GM19463 (cell line): ENCODE results near the gene VPS9D1.
"Not testable (repeated sequence)": the region's sequence is repeated elsewhere in the genome, so short reads cannot be mapped to it uniquely, and the experiment has no call there.

Experiments used
- ATAC-seq: cut with Tn5 transposase; IDR thresholded peaks from one replicate; pipeline ENCODE4 v1.9.1; 2021; ENCODE audit warnings: mild to moderate bottlenecking, moderate library complexity; ENCODE audit not compliant: unreplicated experiment

Gene VPS9D1

GRCh38 chr16:89668790-89669158 is 51.9 kb downstream of the VPS9D1 start:
- no peak for ATAC-seq

- no peak for ATAC-seq
Observed at GRCh38 chr16:89667633-89668032, 53.1 kb downstream of the VPS9D1 start.

GRCh38 chr16:89667000-89667399 is 53.7 kb downstream of the VPS9D1 start:
- not testable (repeated sequence) for ATAC-seq

- ATAC-seq = not testable (repeated sequence)
Observed at GRCh38 chr16:89664238-89664637, 56.5 kb downstream of the VPS9D1 start.

GRCh38 chr16:89661215-89661614 is 59.5 kb downstream of the VPS9D1 start:
- no peak for ATAC-seq

GRCh38 chr16:89660146-89660545 is 60.6 kb downstream of the VPS9D1 start:
- ATAC-seq = no peak

GRCh38 chr16:89658221-89658879 is 62.3 kb downstream of the VPS9D1 start:
- no peak for ATAC-seq

- ATAC-seq = peak; percentile 92
Observed at GRCh38 chr16:89657442-89658220, 63.1 kb downstream of the VPS9D1 start, which contains the start of the genes CHMP1A and SPATA33. Gene CHMP1A (minus strand): TSS chr16:89657708. CDS start chr16:89657588, 120 bp downstream. Gene SPATA33 (plus strand): TSS chr16:89657836. CDS start chr16:89657912, 76 bp downstream.
